LNCAP (cell line): ENCODE results near the gene ACAP1.

ENCODE experiments used
- CTCF ChIP-seq: fragments of 450-650 bp; IDR thresholded peaks from 2 replicates; pipeline ENCODE4 v1.5.1; 2017; ENCODE audit warnings: mild to moderate bottlenecking

Gene ACAP1

GRCh38 chr17:7336240-7337175 is at the start of gene ACAP1:
Gene ACAP1 (plus strand): TSS chr17:7336529. CDS start chr17:7336735, 206 bp downstream.
- TF ChIP-seq CTCF: no peak

- TF ChIP-seq CTCF: no peak
These were observed 46.9 kb upstream of the ACAP1 start for GRCh38 chr17:7289256-7290032.

GRCh38 chr17:7290166-7290565 is 46.2 kb upstream of the ACAP1 start:
- no peak for TF ChIP-seq CTCF

GRCh38 chr17:7290685-7291084 is 45.6 kb upstream of the ACAP1 start:
- TF ChIP-seq CTCF: no peak

GRCh38 chr17:7292194-7292593 is 44.1 kb upstream of the ACAP1 start:
- TF ChIP-seq CTCF: no peak

GRCh38 chr17:7292729-7293128 is 43.6 kb upstream of the ACAP1 start:
- TF ChIP-seq CTCF: no peak

- no peak for TF ChIP-seq CTCF
These were observed 43.2 kb upstream of the ACAP1 start for GRCh38 chr17:7293159-7293558.
